NCI-H2029 treated with DMSO at 0.1 percent for 48 hours (cell line): ENCODE data around the gene SLC26A8.
"Not testable (repeated sequence)": the region's sequence is repeated elsewhere in the genome, so short reads cannot be mapped to it uniquely, and the experiment has no call there.

ENCODE experiments used
- DNase-seq: peaks from one replicate; lab custom pipeline; 2025; lab: John Stamatoyannopoulos, UW

SLC26A8 gene

GRCh38 chr6:35914536-35914935 lies 109.9 kb downstream of the SLC26A8 start:
- no peak for DNase-seq

DNA sequence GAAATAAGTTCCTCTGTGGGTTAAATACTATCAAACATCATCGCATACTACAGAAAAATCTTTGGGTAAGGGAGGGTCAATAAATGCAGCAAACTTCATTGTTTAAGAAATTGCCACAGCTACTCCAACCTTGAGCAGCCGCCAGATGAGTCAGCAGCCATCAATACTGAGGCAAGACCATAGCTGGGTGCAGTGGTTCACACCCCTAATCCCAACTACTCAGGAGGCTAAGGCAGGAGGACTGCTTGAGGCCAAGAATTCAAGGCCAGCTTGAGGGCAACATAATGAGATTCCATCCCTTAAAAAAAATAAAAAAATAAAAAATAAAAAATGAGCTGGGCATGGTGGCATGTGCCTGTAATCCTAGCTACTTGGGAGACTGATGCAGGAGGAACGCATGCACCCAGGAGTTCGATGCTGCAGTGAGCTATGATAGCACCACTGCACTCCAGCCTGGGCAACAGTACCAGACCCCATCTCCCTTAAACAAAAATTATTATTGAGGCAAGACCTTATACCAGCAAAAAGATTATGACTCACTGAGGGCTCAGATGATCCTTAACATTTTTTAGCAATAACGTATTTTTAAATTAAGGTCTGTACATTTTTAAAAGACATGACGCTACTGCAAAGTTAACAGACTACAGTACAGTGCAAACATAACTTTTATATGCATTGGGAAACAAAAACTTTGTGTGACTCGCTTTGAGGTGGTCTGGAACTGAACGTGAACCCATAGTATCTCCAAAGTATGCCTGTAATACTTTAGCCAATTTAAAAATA lies 112.4 kb downstream of the SLC26A8 start:
- no peak for DNase-seq

- DNase-seq: not testable (repeated sequence)
Observed at GRCh38 chr6:35909571-35909970, 114.9 kb downstream of the SLC26A8 start.

GRCh38 chr6:35908753-35909401 lies 115.6 kb downstream of the SLC26A8 start:
- DNase-seq: not testable (repeated sequence)

DNA sequence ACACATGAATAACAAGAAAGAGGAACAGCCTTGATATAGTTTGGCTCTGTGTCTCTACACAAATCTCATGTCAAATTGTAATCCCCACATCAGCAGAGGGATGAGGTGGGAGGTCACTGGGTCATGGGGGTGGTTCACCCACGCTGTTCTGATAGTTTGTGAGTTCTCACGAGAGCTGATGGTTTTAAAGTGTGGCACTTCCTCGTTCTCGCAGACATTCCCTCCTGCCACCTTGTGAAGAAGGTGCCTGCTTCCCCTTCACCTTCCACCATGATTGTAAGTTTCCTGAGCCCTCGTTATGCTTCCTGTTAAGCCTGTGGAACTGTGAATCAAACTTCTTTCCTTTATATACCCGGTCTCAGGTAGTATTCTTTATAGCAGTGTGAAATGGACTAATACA lies 116.7 kb downstream of the SLC26A8 start:
- no peak for DNase-seq

DNA sequence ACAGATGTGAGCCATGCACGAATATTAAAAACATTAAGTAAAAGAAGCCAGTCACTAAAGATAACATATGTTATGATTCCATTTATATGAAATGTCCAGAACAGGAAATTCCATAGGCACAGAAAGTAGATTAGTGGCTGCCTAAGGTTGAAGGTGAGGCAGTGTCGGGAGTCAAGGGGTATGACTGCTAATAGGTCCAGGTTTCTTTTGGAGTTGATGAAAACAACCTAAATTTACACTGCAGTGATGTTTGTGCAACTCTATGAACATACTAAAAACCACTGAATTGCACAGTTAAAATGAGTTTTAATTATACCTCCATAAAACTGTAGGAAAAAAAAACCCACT lies 118.0 kb downstream of the SLC26A8 start:
- no peak for DNase-seq

DNA sequence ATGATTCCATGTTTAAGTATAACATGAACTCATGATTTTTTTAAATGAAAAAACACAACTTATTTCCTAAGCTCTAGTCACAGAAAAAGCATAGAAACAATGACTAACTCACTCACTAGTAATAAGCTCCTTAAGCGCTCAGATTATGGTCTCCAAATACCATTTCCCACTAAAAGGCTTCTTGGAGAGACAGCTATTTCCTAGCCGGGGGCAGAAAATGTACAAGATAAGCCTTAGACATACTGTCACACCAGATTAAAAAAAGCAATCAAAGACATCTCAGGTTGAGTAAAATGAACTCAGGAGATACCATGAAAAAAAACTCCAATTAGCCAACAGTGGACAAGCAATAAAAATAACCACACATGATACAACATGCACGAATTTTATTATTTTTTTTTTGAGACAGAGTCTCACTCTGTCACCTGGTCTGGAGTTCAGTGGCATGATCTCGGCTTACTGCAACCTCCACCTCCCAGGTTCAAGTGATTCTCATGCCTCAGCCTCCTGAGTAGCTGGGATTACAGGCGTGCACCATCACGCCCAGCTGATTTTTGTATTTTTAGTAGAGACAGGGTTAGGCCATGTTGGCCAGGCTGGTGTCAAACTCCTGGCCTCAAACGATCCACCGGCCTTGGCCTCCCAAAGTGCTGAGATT lies 118.5 kb downstream of the SLC26A8 start:
- DNase-seq: no peak

- no peak for DNase-seq
Observed at GRCh38 chr6:35905141-35905785, 119.2 kb downstream of the SLC26A8 start.

DNA sequence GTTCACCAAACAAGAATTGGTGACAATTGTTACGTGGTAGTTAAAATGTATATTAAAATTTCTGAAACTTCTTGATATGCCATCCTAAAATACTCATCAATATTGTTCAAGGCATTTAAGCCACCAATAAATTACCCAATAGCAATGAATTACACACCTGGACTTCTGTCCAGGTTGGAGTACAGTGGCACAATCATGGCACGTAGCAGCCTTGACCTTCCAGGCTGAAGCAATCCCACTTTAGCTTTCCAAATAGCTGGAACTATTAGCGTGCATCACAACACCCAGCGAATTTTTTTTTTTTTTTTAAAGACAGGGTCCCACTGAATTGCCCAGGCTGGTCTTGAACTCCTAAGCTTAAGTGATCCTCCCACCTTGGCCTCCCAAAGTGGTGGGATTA lies 120.8 kb downstream of the SLC26A8 start:
- DNase-seq: no peak

DNA sequence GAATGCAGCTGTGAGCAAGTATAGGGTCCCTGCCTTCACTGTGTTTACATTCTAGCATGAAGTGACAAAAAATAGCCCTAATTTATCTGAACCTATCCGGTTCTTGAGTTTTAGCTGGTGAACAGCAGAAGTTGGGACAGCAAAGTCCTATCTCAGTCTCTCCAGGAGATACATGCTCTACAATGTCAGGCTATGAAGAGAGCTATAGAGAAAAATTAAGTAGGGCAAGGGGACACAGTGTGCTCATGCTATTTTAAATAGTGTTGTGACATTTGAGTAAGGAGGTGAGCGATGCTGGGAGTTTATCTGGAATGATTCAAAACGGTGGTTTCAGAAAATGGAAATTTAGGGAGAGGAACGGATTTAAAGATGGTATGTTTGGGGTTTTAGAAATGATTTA lies 124.0 kb downstream of the SLC26A8 start:
- no peak for DNase-seq

GRCh38 chr6:35898003-35898402 lies 126.4 kb downstream of the SLC26A8 start:
- no peak for DNase-seq

- DNase-seq: no peak
Observed at GRCh38 chr6:35897486-35897885, 127.0 kb downstream of the SLC26A8 start.

DNA sequence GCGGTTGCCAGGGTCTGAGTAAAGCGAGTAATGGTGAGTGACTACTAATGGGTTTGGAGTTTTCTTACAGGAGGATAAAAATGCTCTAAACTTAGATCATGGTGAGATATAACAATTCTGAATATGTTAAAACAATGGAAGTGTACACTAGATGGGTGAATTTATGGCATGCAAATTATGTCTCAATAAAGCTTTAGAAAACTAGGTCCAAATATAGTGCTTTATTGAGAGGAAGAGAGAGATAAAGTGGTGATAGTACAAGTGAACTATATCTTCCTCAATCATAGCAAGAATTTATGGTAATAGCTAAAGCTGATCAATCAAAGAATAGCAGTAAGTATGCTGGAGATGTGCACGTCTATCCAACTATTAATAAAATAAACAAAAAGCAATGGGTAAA lies 127.4 kb downstream of the SLC26A8 start:
- no peak for DNase-seq

GRCh38 chr6:35896228-35896627 lies 128.2 kb downstream of the SLC26A8 start:
- no peak for DNase-seq

- no peak for DNase-seq
Observed at GRCh38 chr6:35895560-35895959, 128.9 kb downstream of the SLC26A8 start.

- no peak for DNase-seq
Observed at GRCh38 chr6:35894776-35895175, 129.7 kb downstream of the SLC26A8 start.
